ENCODE results near the gene CD68. TPM values are rescaled to one million over a fixed set of nuclear protein-coding genes. Genes with fewer than 3 reads are reported as not detected.
A peak's percentile ranks its signal among the peaks of the same experiment; 100 is the strongest.

The CD68 gene
- polyA plus RNA-seq, 1 experiment, result 93.2 TPM

DNA sequence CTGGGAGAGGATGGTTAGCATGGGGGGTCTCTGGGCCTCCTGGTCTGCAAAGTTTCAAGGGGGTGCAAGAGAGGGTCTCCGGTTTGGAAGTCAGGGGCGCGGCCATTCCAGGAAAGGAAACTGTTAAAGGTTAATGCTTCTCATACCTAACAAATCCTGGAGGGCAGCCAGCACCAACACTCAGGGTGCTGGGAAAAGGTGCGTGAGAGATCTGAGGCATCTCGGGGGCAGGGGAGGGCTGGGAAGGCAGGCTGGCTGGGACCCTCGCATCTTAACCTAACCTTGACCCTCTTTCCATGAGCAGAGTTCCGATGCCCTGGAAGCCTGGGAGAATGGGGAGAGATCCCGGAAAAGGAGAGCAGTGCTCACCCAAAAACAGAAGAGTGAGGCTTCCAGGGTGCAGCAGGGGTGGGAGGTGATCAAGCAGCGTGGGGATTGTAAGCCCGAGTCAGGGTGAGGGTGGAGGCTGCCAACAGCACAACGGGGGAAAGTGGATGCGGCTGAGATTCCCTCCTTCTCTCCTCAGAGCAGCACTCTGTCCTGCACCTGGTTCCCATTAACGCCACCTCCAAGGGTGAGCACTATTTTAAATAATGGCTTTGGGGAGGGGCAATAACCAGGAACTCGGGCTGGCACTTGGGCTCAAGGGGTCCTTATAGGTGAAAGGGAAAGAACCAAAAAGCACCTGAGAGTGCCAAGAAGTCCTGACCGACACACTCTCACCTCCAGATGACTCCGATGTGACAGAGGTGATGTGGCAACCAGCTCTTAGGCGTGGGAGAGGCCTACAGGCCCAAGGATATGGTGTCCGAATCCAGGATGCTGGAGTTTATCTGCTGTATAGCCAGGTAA is 19.9 kb upstream of the CD68 start:
- POLR2A ChIA-PET, result interaction anchor here (1.0 kb wide), 1 partner anchor 73 kb away, joined by 5 read pairs; no protein-coding TSS in a partner anchor
- no peaks in the 10 kb centered on the region for H3K27me3 ChIP-seq (ENCODE audit: control insufficient read depth, insufficient read depth, low read length)
- CTCF ChIA-PET, result interaction anchor here (0.6 to 3.7 kb wide), 45 partner anchors 9 to 514 kb away, joined by 3 to 95 read pairs (median 5); partner anchors contain the start of genes MPDU1, PHF23, SOX15 and TMEM102
- H3K4me3 ChIP-seq (ENCODE audit: low read depth, low read length), result no peak overlapping the region
- TF ChIP-seq, protein P1, sequence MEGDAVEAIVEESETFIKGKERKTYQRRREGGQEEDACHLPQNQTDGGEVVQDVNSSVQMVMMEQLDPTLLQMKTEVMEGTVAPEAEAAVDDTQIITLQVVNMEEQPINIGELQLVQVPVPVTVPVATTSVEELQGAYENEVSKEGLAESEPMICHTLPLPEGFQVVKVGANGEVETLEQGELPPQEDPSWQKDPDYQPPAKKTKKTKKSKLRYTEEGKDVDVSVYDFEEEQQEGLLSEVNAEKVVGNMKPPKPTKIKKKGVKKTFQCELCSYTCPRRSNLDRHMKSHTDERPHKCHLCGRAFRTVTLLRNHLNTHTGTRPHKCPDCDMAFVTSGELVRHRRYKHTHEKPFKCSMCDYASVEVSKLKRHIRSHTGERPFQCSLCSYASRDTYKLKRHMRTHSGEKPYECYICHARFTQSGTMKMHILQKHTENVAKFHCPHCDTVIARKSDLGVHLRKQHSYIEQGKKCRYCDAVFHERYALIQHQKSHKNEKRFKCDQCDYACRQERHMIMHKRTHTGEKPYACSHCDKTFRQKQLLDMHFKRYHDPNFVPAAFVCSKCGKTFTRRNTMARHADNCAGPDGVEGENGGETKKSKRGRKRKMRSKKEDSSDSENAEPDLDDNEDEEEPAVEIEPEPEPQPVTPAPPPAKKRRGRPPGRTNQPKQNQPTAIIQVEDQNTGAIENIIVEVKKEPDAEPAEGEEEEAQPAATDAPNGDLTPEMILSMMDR (IDR thresholded peaks at IDR 0.05; ENCODE audit: insufficient read depth, low read depth, low read length), result no peak
- peaks cover 4% of the 10 kb centered on the region for H3K36me3 ChIP-seq (ENCODE audit: control insufficient read depth, insufficient read depth, low read length)
- DNase-seq (ENCODE audit: low read depth), result no peak

DNA sequence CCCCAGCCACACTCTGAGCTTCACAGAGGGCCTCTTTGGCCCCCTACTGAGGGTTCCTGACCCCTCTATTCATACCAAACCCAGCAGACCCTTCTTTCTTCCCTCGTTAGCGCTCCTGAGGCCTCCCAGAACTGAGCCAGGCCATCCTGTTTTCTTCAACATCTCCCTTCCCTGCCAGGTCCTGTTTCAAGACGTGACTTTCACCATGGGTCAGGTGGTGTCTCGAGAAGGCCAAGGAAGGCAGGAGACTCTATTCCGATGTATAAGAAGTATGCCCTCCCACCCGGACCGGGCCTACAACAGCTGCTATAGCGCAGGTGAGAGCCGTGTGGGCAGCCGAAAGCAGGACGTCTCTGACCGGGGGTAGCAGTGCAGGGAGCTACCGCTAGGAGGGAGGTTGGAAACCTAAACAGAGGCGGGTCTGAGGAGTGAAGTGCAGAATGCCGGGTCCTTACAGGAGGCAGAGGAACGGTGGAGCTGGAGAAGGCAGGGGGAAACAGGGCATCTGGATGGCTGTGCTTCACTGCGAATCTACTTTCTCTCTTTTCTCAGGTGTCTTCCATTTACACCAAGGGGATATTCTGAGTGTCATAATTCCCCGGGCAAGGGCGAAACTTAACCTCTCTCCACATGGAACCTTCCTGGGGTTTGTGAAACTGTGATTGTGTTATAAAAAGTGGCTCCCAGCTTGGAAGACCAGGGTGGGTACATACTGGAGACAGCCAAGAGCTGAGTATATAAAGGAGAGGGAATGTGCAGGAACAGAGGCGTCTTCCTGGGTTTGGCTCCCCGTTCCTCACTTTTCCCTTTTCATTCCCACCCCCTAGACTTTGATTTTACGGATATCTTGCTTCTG is 19.0 kb upstream of the CD68 start:
- TF ChIP-seq, protein P1 (IDR thresholded peaks at IDR 0.05; ENCODE audit: insufficient read depth, low read depth, low read length), result peak; percentile 82
- Histone ChIP-seq H3K27me3 (ENCODE audit: control insufficient read depth, insufficient read depth, low read length) (no peaks in the 10 kb centered on the region), H3K4me3 (ENCODE audit: low read depth, low read length) (peak overlapping the region; percentile 85; the same call in 1 of the 2 replicates), H3K36me3 (ENCODE audit: control insufficient read depth, insufficient read depth, low read length) (peaks cover 10% of the 10 kb centered on the region)
- POLR2A ChIA-PET, result interaction anchor here (0.6 to 1.1 kb wide), 7 partner anchors 74 to 272 kb away, joined by 3 to 5 read pairs (median 3); partner anchors contain the start of genes NEURL4 and SPEM2
- CTCF ChIA-PET, result interaction anchor here (0.6 to 3.7 kb wide), 62 partner anchors 10 to 514 kb away, joined by 3 to 95 read pairs (median 4); partner anchors contain the start of genes MPDU1, PHF23, SAT2 and SPEM1
- DNase-seq (ENCODE audit: low read depth), result no peak

DNA sequence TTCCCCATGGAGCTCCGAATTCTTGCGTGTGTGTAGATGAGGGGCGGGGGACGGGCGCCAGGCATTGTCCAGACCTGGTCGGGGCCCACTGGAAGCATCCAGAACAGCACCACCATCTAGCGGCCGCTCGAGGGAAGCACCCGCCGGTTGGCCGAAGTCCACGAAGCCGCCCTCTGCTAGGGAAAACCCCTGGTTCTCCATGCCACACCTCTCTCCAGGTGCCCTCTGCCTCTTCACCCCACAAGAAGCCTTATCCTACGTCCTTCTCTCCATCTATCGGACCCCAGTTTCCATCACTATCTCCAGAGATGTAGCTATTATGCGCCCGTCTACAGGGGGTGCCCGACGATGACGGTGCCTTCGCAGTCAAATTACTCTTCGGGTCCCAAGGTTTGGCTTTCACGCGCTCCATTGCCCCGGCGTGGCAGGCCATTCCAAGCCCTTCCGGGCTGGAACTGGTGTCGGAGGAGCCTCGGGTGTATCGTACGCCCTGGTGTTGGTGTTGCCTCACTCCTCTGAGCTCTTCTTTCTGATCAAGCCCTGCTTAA is 18.3 kb upstream of the CD68 start:
- ChIA-PET CTCF (interaction anchor here (0.6 to 3.7 kb wide), 60 partner anchors 9 to 515 kb away, joined by 3 to 95 read pairs (median 4); partner anchors contain the start of genes MPDU1, SAT2, SPEM1 and TMEM102), POLR2A (interaction anchor here (0.6 to 1.1 kb wide), 8 partner anchors 13 to 273 kb away, joined by 3 to 5 read pairs (median 3); partner anchors contain the start of genes NEURL4 and SPEM2)
- TF ChIP-seq, protein P1 (IDR thresholded peaks at IDR 0.05; ENCODE audit: insufficient read depth, low read depth, low read length), result peak; percentile 92
- no peak for DNase-seq (ENCODE audit: low read depth)
- peak overlapping the region; percentile 85 for H3K4me3 ChIP-seq (ENCODE audit: low read depth, low read length)
- H3K36me3 ChIP-seq (ENCODE audit: control insufficient read depth, insufficient read depth, low read length), result peaks cover 13% of the 10 kb centered on the region
- no peaks in the 10 kb centered on the region for H3K27me3 ChIP-seq (ENCODE audit: control insufficient read depth, insufficient read depth, low read length)

DNA sequence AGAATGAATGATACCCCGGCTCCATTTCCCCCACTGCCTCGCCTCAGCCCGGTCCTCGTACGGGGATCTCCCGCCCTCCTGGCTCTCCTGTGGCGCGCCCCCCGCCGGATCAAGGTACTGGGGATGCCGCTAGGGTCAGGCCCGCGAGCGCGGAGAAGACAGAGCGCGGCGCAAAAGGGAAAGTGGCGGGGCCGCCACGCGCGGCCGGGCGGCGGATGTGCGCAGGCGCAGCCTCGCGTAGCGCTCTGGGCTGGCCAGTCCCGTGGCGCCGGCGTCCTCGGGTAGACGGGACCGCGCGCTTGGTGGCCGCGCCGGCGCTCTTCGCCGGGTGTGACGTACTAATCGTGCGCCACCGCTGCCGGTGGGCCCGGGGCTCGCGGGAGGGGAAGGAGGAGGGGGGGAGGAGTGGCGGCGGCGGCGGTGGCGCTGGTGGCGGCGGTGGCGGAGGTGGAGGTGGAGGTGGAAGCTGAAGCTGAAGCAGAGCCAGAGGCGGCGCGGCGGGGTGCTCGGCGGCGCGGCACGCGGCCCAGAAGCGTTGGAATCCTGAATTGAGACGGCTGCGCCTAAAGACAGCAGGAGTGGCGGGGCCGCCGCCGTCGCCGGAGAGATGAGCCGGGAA is 17.7 kb upstream of the CD68 start, which contains the start of gene SENP3:
Gene SENP3, plus strand, starts transcription at position 331 of the 619 bp plus-strand sequence. CDS start 1,158 bp downstream, outside the sequence.
- Histone ChIP-seq H3K4me3 (ENCODE audit: low read depth, low read length) (peak within 1 kb of the TSS; percentile 85), H3K27me3 (ENCODE audit: control insufficient read depth, insufficient read depth, low read length) (no peaks in the 10 kb centered on the region), H3K36me3 (ENCODE audit: control insufficient read depth, insufficient read depth, low read length) (peaks cover 13% of the 10 kb centered on the region)
- TF ChIP-seq, protein P1 (IDR thresholded peaks at IDR 0.05; ENCODE audit: insufficient read depth, low read depth, low read length), result no peak
- ChIA-PET POLR2A (interaction anchor here (0.6 to 1.1 kb wide), 2 partner anchors 13 to 232 kb away, joined by 3 read pairs; partner anchors contain the start of gene NEURL4), CTCF (interaction anchor here (0.8 to 3.7 kb wide), 29 partner anchors 9 to 516 kb away, joined by 3 to 95 read pairs (median 7); partner anchors contain the start of genes MPDU1, SAT2, TMEM102 and TMEM256)
- DNase-seq (ENCODE audit: low read depth), result no peak

Data from BJ (cell line).